ENCODE measurements around the gene EXPH5.

Gene EXPH5

GRCh38 chr11:108508653-108509593 is 84.6 kb downstream of the EXPH5 start:
- no peak for FAIRE-seq

- no peak for FAIRE-seq
These were observed 92.2 kb downstream of the EXPH5 start for GRCh38 chr11:108501396-108501795.

- no peak for FAIRE-seq
These were observed 92.8 kb downstream of the EXPH5 start for GRCh38 chr11:108500721-108501120.

DNA sequence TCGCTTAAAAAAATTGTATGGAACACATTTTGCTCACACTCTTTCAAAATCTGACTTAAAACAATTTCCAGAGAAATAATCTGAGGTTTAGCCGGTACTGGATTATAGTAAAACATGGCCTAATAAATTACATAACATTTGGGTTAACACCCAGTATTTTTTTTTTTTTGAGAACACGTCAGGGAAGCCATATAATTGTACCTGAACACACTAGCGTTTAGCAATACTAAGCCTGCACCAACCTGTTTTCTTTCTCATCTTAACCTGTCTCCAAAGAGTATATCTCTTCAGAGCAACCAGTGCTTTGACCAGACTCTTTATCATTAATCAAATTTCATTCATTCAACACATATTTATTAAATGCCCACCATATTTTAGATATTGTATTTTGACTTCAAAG is 93.4 kb downstream of the EXPH5 start:
- FAIRE-seq, result no peak

GRCh38 chr11:108498816-108499408 is 94.7 kb downstream of the EXPH5 start:
- FAIRE-seq, result no peak

DNA sequence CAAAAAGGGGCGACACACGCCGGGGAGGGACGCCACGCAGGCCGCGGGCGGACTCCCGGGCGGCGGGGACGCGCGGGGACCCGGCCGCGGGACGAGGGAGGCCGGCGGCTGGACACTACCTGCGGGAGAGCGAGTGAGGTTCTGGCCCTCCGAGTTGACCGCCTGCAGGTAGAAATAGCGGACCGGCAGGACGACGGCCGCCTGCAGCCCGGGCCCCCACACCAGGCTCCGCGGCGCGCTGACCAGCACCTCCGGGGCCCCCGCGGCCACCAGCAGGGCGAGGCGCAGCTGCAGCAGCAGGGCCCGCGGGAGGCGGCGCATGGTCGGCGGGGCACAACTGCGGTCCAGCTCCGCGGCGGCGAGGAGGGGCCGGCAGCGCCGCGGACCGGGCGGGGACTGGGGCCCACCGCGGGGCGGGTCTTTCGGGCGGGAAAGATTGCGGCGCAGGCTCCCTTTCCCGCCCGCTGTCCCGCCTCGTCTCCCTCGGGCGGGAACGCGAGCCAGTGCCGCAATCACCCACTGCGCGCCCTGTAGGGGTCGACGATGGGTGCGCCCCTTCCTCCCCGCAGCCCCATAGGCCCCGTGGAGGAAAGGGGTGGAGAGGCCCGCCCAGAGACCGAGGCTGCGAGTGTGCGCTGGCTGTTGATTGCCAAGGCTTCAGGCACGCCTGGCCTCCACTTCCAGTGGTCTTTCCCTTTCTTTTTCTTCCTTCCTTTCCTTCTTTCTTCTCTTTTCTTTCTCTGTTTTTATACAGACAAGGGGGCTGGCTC is 95.3 kb downstream of the EXPH5 start, which contains the start of gene POGLUT3:
Gene POGLUT3, minus strand, starts transcription at position 339 of the 770 bp plus-strand sequence. Its CDS starts 18 bp downstream, at position 321.
- FAIRE-seq, result no peak

DNA sequence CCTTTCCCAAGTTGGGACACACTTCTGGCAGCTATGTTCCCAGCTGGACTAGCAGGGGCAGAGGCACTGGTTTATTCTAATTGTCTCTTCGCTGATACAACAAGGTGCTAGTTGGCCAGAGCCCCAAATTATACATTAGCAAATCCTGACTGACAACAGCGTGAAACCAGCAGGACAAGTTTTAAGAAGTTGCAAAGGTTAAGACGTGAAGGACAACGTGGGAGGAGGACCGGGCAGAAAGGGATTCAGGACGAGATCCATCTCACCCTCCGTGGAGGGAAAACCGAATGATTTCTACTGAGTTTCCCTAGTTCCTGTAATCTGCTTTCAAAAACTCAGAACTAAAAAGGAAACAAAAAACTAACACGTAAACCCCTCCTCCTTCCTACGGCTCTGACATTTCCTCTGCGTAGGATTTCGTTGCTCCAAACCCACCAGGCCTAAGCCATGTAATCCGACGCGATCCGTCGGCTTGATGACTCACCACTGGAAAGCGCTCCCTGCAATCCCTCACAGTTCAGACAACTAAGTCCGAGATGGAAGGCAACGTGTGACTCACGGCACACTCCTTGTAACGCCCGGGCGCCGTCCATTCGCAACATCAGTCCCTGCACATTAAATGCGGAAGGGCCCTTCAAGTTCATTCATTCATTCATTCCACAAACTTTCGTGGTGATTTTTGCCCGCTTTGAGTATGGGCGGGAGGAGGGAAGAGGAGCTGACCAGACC is 96.1 kb downstream of the EXPH5 start:
- peak; percentile 53 for FAIRE-seq

- FAIRE-seq, result no peak
These were observed 96.8 kb downstream of the EXPH5 start for GRCh38 chr11:108496643-108497256.

GRCh38 chr11:108495326-108495725 is 98.2 kb downstream of the EXPH5 start:
- FAIRE-seq, result no peak

- no peak for FAIRE-seq
These were observed 99.4 kb downstream of the EXPH5 start for GRCh38 chr11:108494182-108494581.

DNA sequence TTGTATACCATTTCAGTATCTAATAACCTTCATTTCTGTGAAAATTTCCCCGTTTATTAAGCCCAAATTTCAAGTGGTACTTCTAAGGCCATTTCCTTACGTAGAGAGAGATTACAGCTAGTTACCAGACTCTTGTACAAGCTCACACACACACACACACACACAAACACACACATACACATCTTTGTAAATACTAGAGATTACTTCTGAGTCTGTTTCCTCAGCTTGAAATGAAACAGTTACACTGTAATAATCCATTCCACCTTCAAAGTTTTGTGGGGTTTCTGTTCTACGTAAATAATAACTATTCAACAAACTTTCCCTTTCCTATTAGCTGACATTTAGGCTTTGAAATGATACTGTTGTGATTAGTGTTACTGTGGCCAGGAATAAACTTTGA is 101.6 kb downstream of the EXPH5 start:
- no peak for FAIRE-seq

DNA sequence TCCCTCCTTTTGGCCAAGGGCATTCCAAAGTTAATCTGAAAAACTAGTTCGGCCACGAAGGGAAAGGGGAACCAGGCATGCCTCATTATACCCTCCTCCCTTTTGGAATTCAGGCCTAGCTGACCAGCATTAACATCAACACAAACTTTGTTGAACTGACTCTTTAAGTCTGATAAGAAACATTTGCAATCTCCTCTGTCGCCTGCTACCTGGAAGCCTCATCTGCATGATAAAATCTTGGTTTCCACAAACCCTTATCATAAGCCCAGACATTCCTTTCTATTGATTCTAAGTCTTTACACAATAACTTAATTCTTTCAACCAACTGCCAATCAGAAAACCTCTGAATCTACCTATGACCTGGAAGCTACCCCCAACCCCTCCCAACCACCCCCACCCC is 106.7 kb downstream of the EXPH5 start:
- no peak for FAIRE-seq

GRCh38 chr11:108486331-108486730 is 107.2 kb downstream of the EXPH5 start:
- no peak for FAIRE-seq

DNA sequence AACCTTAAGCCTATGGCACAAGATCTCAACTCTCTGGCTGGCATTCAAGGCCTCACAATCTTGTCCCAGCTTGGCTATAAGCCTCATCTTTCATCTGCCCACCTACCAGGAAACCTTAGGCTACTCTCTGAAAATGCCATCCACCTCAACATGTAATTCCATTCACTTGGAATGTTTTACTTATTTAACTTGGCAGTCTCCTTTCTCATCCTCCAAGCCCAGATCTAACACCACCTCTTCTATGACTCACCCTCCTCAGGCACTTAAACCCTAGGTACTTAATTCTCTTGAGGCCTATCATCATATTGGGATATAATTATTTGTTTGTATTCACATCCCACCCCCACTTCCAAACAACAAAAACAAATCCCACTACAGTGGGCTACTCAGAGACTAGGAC is 110.4 kb downstream of the EXPH5 start:
- FAIRE-seq, result no peak

DNA sequence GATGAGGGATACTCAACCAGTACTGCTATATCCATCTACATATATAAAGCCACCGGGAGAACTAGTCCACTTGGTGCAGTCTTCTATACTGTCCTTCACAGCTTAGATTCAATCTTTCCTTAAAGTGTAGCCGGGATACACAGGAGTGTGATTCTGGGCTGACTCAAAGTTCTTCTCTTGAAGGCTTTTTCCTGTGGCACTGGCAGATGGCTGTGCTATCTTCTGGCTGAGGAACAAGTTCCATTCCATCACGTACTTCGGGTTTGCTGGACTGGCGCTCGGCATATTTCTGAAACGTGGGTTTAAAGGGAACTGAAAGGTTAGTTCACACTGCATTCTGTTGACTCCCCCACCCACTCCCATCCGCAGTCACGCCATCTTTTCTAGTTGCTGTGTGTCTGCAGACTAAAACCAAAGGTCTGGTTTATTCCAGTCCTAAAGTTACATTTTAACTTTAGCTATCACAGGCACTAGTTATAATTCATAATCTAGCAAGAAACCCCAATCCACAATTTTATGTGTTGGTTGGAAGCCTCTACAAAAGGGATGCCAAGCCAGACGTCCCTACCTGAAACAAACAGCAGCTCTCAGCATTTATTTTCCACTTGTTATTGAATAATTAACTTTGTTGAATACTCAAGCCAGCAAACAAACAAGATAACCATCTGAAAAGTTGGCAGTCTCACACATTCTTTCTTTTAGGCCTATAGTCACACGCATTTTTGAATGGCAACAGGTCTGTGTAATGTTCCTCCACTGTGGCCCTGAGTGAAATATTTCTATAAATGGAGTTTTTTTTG is 118.7 kb downstream of the EXPH5 start:
- FAIRE-seq, result no peak

DNA sequence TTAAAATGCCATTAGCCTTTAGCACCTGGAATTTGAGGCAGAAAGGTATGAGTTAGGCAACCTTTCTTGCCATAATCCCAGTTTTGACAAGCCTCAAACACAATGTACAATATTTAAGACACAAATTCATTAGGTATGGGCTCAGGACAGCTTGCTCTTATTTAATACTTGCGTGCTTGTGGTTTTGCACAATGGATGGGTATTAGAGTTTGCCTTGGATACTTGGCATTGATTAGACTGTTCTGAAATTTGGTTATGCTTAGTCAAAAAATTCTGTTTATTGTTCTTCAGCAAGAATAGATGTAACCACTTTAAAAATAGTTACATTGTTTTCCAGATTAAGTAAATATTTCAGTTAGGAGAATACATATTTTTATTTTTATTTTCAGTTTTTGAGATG is 120.9 kb downstream of the EXPH5 start:
- FAIRE-seq, result no peak

DNA sequence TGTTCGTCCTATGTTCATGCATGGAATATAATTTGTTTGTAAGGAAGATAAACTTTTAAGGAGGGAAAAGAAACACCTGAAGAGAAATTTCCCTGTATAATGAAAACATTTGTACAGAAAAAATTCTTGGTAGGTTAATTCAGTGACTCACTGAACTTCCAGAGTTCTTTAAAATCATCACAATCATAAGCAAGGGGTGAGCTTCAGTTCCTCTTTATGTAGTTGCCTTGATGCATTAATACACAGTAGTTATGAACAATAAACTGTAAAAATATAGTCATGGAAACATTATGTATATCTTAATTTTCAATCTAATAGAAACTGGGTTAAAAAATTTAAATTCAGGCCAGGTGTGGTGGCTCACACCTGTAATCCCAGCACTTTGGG is 125.1 kb downstream of the EXPH5 start:
- peak; percentile 72 for FAIRE-seq

DNA sequence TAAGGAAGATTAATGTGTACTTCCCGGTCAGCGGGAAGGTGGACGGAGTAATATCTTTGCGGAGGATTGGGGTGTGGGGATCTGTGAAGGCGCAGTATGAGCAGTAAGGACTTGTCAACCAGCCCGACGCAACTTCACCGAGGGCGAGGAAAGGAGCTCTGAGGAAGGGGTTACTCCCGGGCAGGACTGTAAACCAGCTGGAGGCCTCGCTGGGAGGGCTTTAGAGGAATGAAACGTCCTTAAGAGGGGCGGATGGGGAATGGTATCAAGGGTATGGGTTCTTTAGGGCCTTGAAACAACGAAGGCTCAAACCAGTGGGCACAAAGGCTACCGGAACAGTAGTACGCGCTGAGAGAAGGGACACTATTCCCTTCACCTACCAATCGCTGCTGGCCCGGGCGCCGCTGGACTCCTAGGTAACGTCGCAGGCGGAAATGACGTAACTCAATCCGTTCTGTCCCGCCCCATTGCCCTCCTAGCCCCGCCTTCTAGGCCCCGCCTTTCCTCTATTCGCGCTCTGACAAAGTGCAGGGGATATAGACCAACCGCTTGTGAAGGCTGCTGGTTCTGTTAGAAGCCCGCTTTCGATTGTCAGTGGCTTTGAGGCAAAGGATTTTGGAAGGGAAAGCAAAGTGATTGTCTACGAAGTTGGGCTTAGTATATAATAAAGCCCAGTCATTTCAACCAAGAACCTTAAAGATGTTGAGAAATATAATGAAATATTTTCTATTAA is 126.3 kb downstream of the EXPH5 start, which contains the start of gene C11orf65:
Gene C11orf65, minus strand, starts transcription at position 439 of the 733 bp plus-strand sequence. CDS start 5,970 bp downstream, outside the sequence.
- FAIRE-seq, result peak; percentile 97

- FAIRE-seq, result peak; percentile 75
These were observed 127.2 kb downstream of the EXPH5 start for GRCh38 chr11:108466405-108466804.
